GM12891 (cell line): Measurements from ENCODE around the gene MCCC1.

ENCODE experiments used
- PAX5 ChIP-seq: IDR thresholded peaks from 2 replicates; pipeline ENCODE4 v1.6.1; 2011; ENCODE audit warnings: low read length, moderate library complexity, mild to moderate bottlenecking; ENCODE audit not compliant: insufficient read depth, severe bottlenecking
- POLR2A ChIP-seq: IDR thresholded peaks from 2 replicates; pipeline ENCODE4 v1.6.1; 2011; ENCODE audit warnings: low read depth, low read length, control low read depth
- POLR2AphosphoS5 ChIP-seq: IDR thresholded peaks from 2 replicates; pipeline ENCODE4 v1.6.1; 2011; ENCODE audit warnings: low read depth, low read length, control low read depth
- SPI1 ChIP-seq: IDR thresholded peaks from 2 replicates; pipeline ENCODE4 v1.6.1; 2011; ENCODE audit warnings: low read depth, low read length, control low read depth
- TAF1 ChIP-seq: IDR thresholded peaks from 2 replicates; pipeline ENCODE4 v1.6.1; 2011; ENCODE audit warnings: low read depth, low read length, control low read depth

DNA sequence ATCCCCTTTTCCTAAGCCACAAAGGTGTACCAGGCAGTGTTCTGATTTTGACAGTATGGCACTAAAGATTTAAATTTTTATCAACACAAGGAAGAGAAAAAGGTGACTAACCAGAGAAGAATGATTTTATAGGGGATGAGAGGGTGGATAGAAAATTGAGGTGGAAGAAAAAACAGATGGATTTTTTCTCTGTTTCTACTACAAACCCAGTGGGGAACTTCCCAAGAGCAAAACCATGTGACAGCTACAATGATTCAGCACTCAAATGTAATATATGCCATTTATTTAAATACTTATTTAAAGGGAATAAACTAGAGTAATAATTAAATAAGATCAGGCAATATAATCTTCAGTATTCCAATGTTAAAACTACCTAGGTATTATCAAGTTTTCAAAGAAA is 130.0 kb downstream of the MCCC1 start:
- TF ChIP-seq POLR2A = no peak
- no peak for TF ChIP-seq POLR2AphosphoS5
- no peak for TF ChIP-seq SPI1
- no peak for TF ChIP-seq PAX5
- no peak for TF ChIP-seq TAF1
